Measurements from ENCODE around the gene WDR55. TPM values are rescaled to one million over a fixed set of nuclear protein-coding genes. Genes with fewer than 3 reads are reported as not detected.
A peak's percentile ranks its signal among the peaks of the same experiment; 100 is the strongest.
"Not testable (repeated sequence)": the region's sequence is repeated elsewhere in the genome, so short reads cannot be mapped to it uniquely, and the experiment has no call there.

WDR55 gene, protein sequence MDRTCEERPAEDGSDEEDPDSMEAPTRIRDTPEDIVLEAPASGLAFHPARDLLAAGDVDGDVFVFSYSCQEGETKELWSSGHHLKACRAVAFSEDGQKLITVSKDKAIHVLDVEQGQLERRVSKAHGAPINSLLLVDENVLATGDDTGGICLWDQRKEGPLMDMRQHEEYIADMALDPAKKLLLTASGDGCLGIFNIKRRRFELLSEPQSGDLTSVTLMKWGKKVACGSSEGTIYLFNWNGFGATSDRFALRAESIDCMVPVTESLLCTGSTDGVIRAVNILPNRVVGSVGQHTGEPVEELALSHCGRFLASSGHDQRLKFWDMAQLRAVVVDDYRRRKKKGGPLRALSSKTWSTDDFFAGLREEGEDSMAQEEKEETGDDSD
- total RNA-seq (2014; rRNA removed; shearing (Covaris generic)), result 28.5 and 30.8 TPM in 2 replicates

DNA sequence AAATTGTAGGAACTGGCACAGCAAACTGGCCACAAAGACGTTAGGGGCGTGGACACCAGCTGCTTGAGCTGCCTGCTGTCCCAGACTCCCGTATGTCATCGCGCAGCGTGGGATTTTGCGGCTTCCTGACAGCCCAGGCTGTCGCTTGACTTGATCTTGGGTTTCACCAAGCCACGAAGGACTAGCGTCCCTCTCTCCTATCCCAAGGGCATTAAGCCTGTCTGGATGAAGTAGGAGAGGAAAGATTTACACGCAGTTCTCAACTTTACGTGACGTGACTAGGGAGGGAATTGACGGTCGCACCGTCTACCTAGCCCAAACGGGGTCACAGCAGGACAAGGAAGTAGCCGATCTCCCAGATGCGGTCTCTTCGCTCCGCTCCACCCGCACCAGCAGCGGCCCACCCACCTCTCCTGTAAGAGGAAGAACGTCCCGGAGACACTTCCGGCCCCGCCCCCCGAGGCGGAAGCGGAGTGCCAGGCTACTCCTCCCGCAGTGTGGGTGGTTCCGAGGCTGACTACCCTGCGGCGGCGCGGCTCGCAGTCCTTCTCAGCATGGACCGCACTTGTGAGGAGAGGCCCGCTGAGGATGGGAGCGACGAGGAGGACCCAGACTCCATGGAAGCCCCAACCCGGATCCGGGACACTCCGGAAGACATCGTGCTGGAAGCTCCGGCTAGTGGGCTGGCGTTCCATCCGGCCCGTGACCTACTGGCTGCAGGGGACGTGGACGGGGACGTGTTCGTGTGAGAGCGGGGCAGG, at the start of gene WDR55:
Gene WDR55 (plus strand): TSS at position 546 of the 761 bp plus-strand sequence. CDS start 9 bp downstream, at position 555.
- peak; percentile 95 for DNase-seq (ENCODE audit: low spot score)

DNA sequence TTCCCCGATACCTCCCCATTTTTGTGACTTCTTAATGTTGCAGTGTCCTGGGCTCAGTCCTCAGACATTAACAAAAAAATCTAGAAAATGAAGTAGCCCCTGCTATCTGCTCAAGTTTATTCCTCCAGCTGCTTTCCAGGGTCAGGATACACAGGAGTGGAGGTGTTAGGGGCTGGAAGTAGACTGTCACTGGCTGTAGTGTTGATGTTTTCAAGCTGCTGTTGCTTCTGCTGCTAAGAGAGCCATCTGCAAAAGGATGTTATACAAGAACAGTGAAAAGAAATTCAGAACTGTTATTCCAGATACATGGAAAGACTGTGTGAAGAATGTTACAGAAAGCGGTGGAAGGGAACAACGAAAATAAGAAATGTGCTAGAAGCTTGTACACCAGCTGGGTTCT, 42.4 kb upstream of the WDR55 start:
- no peak for DNase-seq (ENCODE audit: low spot score)

DNA sequence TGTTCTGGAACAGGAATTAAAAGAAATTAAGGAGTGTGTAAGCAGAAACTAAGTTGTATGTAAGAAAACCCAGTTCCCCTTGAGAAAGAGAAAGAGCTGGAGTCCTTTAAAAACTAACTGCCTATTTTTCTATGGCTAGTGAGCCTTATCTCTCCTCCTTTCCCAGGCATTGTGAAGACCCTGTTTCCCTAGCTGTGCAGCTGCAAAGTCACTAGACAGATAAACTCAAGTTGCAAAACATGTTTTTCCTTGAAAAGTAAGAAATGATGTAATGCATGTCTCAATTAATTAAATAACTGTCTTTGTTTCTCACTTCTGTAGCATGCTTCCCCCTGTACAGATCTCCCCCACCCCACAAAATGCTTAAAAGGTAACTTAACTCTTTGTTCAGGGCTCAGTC, 41.6 kb upstream of the WDR55 start:
- DNase-seq (ENCODE audit: low spot score), result not testable (repeated sequence)

DNA sequence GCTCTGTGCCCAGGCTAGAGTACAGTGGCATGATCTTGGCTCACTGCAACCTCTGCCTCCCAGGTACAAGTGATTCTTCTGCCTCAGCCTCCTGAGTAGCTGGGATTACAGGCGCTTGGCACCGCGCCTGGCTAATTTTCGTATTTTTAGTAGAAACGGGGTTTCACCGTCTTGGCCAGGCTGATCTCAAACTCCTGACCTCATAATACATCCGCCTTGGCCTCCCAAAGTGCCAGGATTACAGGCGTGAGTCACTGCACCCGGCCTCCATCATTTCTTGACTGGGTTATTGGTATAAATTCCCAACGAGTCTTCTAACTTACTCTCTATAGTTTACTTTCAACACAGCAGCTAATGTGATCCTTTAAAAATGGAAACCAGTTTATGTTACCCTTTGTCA, 39.8 kb upstream of the WDR55 start:
- not testable (repeated sequence) for DNase-seq (ENCODE audit: low spot score)

DNA sequence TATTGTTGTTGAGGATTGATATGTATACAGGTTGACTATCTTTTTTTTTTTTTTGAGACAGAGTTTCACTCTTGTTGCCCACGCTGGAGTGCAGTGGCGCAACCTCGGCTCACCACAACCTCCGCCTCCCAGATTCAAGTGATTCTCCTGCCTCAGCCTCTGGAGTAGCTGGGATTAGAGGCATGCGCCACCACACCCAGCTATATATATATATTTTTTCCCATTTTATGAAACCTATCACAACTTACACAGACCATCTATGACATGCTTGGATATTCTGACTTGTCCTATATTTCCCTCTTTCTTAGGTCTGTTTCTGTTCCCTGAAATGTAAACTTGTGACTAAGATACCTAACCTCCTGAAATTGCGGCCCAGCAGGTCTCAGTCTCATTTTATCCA, 36.7 kb upstream of the WDR55 start:
- no peak for DNase-seq (ENCODE audit: low spot score)

DNA sequence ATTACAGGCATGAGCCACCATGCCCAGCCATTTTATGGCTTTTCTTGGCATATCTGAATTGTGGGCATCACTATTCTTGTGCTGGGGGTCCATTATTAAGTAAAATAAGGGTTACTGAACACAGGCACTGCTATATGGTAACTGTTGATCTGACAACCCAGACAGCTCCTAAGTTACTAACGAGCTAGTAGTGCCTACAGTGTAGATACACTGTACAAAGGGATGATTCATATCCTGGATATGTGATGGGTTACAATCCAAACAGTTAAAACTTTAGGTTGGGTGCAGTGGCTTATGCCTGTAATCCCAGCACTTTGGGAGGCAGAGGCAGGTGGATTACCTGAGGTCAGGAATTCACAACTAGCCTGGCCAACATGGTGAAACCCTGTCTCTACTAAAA, 36.0 kb upstream of the WDR55 start:
- no peak for DNase-seq (ENCODE audit: low spot score)

DNA sequence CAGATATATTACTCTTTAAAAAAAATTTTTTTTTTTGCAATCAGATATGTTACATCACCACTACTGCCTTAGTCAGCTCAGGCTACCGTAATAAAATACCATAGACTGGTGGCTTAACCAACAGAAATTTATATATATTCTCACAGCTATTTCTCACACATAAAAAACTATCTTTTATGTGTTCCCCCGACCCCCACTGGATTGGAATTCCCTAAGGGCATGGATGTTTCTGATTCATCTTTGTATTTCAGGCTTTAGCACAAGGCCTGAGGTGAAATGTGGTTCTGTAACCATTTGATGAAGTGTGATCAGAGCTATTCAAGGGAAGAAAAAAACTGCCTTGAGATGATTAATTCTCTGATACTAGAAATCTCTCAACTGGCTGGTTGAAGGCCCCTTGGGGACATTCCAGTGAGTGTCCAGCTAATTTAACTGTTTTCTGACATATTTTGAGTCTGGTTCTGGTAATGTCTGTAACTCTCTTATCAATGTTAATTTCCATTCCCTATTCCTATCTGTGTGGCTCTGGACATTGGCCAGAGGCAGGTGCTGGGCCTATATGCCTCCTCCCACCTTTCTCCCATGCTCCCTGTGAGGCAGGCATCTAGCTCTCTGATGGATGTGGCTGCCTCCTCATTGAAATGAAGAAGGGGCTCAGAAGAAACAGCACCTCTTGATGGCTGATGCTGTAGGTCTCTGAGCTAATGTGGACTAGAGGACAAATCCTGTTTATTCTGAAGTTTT, 34.2 kb upstream of the WDR55 start:
- no peak for DNase-seq (ENCODE audit: low spot score)

DNA sequence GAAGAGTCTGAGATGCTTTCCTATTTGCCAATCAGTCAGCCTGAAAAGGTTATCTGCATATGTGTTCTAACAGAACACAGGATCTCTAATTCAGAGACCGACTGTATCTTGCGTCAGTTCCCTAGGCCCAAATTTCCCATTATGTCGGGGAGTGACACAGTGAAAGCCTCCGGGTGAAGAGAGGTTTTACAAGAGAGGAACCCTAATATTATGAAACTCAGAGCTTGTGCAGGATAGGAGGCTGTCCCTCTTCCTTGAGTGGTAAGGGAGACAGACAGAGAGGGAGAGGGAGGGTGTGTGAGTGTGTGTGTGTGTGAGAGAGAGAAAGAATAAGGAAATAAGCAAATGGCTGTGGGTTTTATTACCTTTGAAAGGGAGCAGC, 33.7 kb upstream of the WDR55 start:
- no peak for DNase-seq (ENCODE audit: low spot score)

DNA sequence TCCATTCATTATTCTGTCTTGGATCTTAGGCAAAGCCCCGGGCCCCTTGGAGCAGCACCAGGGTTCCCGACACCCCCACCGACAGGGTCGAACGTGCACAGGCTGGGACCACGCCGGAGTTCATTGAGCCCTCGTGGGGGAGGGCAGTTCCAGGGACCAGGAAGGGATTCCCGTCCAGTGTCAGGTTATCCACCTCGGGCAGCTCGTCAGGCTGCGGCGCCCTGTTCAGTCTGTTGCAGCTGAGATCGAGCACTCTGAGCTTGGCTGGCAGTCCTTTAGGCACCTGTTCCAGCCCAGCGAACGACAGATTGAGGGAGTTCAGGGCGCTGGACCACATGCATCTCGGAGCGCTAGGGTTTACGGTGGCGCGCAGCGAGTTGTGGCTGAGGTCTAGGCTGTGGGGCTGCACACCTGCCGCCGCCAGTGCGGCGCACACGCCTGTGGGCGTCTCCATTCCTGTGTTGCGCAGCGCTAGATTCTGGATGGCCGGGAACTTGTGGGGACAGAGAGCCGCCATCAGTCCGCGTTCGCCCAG, 32.8 kb upstream of the WDR55 start:
- DNase-seq (ENCODE audit: low spot score), result no peak

DNA sequence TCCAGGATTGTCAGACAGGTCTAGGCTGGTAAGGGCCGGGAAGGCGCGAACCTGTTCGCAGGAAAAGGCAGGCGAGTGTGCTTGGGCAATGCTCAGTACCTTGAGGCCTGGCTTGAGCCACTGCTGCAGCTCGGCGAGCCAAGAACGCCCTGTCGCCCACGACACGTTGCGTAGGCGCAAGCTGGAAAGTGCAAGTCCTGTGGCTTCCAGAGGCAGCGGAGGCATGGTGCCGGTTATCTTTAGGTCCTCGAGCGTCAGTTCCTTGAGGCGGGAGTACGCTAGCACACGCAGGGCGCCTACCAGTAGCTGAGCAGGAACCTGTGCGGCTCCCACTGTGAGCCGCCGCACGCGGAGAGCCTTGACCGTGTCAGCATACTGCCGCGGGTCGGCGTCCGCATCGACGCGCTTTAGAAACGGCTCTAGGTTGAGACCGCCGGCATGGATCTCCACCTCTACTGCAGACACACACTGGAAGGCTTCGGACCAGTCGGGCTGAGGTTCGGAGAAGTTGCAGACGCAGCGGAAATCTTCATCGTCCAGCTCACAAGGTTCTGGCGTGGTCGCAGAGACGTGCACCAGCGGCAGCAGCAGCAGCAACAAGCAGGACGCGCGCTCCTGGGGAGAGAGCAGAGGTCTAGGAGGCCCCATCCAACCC, 32.2 kb upstream of the WDR55 start:
- no peak for DNase-seq (ENCODE audit: low spot score)

DNA sequence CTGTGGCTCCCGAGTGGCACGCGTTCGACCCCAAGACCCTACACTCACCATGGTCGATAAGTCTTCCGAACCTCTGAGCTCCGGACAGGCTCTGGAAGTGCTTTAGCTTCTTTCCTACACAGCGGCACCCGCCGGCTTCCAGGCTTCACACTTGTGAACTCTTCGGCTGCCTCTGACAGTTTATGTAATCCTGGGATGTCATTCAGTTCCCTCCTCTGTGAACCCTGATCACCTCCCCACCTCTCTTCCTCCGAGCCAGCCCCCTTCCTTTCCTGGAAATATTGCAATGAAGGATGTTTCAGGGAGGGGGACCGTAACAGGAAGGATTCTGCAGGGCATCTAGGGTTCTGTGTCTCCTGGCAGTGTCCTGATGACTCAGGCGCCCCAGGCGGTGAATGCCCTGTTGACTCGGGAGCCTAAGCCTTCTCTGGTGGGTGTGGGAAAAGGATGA, 31.7 kb upstream of the WDR55 start, which contains the start of gene CD14:
Gene CD14 (minus strand): TSS at position 155 of the 451 bp plus-strand sequence. CDS start 104 bp downstream, at position 51.
- no peak for DNase-seq (ENCODE audit: low spot score)

DNA sequence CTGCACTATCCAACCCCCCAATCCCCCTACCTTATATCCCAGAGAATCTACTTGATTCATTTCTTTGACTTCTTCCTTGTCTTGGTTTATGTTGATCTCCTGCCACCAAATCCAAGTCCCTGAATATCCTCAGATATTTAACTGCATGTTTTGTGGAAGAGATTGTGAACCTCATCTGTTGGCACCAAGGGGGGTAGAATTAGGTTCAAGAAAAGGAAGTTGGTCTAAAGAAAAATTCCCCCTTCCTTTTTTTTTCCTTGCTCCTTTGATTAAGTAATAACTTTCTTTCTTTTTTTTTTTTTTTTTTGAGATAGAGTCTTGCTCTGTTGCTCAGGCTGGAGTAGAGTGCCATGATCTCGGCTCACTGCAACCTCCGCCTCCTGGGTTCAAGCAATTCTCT, 31.2 kb upstream of the WDR55 start:
- DNase-seq (ENCODE audit: low spot score), result no peak

DNA sequence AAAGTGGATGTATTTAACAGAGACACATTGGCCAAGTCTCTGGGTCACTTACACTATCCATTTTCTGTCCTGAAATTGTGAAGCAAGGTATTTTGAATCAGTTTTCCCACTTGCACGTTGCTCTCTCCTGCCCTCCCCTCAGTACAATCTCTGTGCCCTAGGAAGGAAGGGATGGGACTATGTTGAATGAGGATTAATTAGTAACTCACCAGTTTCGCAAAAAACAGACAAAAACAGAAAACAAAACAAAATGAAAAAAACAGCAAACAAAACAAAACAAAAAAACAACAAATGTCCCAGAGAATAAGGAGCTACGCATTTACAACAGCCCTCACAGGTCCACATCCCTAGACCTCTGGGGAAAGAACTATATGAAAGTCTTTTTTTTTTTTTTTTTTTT, 30.6 kb upstream of the WDR55 start:
- no peak for DNase-seq (ENCODE audit: low spot score)

DNA sequence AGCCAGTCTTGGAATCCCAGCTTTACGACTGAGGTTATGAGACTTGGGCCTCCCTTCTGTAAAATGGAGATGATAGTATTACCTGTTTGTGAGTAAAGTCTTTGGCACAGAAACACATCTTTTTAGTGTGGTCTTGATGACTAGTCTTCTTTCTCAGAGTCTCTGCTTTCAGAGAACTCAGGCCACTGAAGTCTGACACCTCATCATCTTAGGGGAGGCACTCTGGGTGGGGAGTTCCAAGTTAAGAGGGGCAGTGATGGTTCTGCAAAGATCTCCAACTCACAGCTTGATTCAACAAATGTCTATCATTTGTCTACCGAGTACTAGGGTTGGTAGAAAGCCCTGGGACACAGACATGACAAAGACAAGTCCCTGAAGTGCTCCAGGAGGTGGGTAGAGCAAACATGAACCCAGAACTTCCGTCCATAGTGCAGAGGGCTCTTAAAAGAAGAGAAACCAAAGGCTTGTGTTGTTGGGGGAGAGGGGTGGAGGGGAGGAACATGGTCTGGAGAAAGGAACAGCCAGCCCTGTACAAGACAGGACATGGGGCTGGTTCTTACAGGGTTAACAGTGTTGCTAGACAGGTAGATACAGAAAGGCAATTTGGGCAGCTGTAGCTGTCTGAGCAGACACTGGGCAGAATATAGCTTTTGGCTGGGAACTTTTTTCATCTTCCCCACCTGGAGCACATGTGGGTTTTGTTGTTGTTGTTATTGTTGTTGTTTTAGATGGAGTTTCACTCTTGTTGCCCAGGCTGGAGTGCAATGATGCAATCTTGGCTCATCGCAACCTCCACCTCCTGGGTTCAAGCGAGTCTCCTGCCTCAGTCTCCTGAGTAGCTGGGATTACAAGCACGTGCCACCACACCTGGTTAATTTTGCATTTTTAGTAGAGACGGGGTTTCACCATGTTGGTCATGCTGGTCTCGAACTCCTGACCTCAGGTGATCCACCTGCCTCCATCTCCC, 29.1 kb upstream of the WDR55 start:
- DNase-seq (ENCODE audit: low spot score), result no peak

DNA sequence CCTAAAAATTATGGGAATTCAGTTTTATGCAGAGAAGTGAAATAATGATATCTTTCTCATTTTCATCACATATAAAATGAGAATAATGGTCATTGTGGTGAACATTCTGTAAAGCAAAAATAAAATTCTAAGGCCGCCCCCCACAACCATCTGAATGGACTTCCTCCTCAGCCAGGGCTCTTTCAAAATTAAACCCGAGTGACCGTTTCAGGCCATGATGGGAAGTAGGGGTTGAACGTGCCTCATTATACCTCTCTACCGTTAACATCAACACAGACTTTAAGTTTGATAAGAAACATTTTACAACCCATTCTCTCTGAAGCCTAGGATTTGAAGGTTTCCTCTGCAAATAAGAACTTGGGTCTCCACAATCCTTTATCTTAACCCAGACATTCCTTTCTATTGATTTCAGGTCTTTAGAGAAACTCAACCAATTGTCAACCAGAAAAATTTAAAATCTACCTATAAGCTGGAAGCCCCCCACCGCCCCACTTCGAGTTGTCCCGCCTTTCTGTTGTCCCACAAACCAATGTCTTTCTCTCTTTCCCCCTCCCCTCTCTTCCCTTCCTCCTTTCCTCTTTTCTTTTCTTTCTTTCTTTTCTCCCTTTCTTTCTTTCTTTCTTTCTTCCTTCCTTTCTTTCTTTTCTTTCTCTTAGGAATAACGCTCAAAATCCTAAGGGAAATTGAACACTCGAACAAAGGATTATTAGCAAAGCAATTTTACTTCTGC, 27.2 kb upstream of the WDR55 start:
- no peak for DNase-seq (ENCODE audit: low spot score)

DNA sequence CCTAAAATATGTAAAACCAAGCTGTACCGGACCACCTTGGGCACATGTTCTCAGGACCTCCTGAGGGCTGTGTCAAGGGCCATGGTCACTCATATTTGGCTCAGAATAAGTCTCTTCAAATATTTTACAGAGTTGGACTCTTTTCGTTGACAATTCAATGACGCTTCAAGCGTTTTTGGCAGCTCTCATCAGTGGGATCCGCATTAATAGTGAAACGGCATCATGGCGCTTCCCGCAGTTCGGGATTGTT, 25.9 kb upstream of the WDR55 start:
- not testable (repeated sequence) for DNase-seq (ENCODE audit: low spot score)

DNA sequence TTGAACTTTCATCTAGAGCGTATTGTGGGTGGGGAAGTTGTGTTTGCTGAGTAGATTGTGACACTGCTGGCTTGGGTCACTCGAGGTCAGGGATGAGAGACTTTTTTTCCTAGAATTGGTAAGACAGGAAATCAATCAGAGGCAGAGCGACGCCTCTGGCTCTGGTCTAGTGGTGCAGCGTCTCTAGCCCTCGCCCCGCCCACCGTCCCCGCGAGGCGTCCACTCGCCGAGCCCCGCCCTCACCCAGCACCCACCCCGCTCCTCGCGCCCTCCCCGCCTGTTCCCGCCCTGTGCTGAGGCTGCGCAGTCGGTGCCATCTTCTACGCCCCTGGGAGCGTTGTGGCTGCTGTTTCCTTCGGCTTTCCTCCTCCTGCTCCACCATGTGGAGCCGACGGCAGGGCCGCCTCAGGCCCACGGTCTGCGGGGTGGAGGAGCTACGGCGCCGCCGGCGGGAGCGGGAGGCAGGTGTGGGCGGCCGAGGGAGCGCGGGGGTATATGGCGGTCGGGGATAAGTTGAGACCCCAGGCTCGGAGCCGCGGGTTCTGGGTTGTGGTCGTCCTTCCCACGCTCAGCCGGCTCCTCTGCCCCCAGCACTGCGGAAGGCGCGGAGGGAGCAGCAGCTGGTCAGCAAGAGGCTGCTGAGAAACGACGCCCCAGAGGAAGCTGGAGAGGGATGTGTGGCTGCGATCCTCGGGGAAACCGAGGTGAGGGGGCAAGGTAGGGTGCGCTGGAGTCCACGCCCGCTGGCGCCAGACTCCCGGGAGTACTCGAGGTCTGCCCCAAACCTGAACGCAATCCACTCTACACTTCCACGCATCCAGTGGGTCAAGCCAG, 25.3 kb upstream of the WDR55 start, which contains the start of gene TMCO6:
Gene TMCO6 (plus strand): TSS at position 304 of the 834 bp plus-strand sequence. CDS start 77 bp downstream, at position 381.
- DNase-seq (ENCODE audit: low spot score), result peak; percentile 61

DNA sequence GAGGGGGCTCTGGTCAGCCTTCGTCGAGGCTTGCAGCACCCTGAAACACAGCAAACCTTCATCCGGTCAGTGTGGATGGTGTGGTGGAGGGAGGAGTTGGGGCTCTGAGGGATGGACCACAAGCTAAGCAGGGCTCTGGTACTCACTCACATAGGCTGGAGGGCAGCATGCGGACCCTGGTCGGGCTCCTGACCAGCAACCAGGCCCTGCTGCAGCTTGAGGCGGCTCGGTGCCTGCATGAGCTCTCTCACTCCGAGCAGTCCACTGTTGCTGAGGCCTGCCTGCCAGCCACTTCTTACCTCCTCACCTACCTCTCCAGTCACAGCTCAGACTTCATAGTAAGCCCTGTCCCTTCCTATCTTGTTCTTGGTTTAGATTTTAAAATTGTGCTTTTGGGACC, 23.0 kb upstream of the WDR55 start:
- DNase-seq (ENCODE audit: low spot score), result no peak

DNA sequence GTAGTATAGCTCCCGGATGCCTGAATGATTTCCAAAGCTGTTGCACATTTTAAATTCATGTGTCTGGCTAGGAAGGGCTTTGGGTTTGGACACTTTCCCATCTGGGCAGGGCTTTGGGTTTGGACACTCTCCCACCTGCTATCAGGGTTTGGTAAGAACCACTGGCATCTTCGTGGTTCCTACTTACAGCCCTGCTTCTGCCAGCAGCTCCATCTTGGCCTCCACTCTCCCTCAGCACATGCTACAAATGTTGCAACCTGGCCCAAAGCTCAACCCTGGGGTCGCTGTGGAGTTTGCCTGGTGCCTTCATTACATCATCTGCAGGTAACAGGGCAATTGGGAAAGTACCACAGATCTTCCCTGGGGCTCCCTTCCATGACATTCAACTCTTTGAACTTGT, 22.0 kb upstream of the WDR55 start:
- no peak for DNase-seq (ENCODE audit: low spot score)
